HG02798 (cell line): Measurements from ENCODE around the gene PLEKHH2.
"Not testable (repeated sequence)": the region's sequence is repeated elsewhere in the genome, so short reads cannot be mapped to it uniquely, and the experiment has no call there.

ENCODE experiments used
- ATAC-seq: cut with Tn5 transposase; IDR thresholded peaks from one replicate; pipeline ENCODE4 v1.9.1; 2021; ENCODE audit warnings: mild to moderate bottlenecking; ENCODE audit not compliant: unreplicated experiment, poor library complexity

PLEKHH2 gene

DNA sequence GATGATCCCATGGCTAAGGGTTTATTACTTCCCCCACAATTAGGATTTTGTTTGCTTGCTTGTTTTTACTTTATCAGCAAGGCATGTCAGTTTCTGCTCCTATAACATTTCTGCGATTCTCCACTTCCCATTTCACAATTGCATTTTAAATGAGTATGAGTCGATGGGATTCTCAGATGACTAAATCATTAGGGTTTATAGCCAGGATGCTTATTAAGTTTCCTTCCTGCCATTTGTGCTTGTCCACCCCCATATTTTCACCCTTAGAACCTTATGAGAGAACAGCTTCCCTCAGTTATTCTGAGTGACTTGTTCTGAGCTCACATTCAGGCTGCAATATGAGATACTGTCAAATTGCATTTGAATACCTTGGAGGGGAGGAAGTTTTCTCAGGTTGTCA lies 77.1 kb downstream of the PLEKHH2 start:
- no peak for ATAC-seq

GRCh38 chr2:43715300-43716098 lies 78.4 kb downstream of the PLEKHH2 start:
- ATAC-seq = no peak

GRCh38 chr2:43717322-43717721 lies 80.3 kb downstream of the PLEKHH2 start:
- ATAC-seq = no peak

DNA sequence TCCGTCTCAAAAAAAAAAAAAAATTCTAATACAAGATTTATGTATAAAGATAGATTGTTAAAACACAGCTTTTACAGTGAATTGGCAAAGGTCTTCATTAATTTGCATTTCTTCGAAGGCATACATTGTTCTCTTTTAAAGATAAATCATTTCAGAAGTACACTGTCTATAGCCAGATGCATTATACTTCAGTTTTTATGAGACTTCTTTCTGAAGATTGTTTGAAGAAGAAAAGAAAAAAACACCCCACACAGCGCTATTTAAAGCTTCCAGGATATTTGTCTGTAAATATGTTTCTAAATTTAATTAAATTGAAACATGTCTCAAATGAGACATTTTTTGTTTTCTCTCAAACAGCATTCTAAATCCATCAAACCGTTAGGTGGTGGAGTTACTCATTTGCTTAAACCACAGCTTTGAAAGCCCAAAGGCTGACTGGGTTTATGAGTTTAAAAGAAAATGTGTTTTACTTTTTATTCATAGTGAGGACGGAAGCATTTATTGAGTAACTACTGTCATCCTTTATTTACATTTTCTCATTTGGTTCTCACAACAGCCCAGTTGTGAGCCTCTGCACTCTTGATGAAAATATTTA lies 81.6 kb downstream of the PLEKHH2 start:
- ATAC-seq = peak; percentile 65

DNA sequence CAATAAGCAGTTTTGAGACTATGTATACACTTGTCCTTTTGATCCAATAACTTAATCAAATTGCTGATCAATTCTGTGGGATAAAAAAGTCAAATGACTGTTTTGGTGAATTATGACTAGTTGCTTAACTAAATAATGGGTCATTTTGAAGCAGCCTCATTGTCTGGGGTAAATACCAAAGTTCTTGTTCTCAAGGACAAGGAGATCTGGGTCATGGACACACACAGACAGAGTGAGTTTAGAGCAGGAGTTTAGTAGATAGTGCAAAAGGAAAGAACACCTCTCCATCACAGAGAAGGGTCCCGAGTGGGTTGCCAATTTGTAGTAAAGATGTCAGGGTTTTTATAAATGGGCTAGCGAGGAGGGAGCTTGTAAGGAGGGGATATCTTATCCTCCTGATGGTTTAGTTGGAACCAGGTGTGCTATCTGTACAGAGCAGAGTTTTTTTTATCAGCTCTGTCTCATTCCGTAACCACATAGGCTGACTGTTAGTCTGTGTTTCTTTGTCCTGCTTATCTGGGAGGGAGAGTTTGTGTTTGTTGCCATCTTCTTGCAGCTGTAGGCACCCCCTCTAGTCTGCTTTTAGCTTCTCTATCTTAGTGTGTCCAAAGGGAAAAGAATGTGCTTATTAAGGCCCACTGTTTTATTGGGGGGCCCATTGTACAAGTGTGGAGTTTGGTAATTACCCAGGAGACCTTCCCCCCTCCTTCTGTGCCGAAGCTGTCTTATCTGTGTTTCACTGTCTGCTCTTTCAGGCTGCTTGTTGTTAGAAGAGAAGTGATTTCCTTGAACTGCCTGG lies 87.9 kb downstream of the PLEKHH2 start:
- ATAC-seq = no peak

GRCh38 chr2:43725711-43726246 lies 88.7 kb downstream of the PLEKHH2 start:
- ATAC-seq = no peak

- not testable (repeated sequence) for ATAC-seq
Measured at GRCh38 chr2:43726961-43727633, 90.0 kb downstream of the PLEKHH2 start.

GRCh38 chr2:43727634-43728014 lies 90.6 kb downstream of the PLEKHH2 start:
- ATAC-seq = no peak

DNA sequence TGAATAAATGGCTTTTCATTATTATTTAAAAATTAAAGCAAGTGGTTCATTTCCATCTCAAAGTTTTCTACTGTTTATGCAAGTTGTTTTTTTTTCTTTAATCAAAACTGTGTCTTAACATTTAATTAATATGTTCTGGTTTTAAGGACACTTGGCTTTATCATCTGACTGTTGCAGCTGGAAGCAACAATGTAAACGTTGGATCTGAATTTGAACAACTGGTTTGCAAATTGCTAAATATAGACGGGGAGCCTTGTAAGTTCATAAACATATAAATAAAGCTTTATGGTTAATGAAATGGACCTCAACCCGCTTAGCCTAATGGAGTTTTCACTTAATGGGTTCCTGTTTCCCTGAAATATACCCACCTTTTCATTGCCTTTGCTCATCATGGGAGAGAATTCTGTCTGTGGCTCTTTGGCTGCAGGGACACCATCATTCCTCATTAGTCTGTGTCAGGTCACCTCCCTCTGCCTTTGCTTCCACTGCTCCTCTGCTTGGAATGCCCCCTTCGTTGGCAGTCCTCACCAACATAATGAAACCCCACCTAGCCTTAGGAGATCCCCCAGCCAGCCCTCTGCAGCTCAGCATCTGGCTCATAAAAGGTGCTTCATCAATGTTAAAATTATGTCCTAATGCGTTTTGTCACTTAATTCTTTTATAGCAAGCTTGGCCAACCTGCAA lies 92.6 kb downstream of the PLEKHH2 start:
- no peak for ATAC-seq

GRCh38 chr2:43731211-43731610 lies 94.2 kb downstream of the PLEKHH2 start:
- no peak for ATAC-seq

DNA sequence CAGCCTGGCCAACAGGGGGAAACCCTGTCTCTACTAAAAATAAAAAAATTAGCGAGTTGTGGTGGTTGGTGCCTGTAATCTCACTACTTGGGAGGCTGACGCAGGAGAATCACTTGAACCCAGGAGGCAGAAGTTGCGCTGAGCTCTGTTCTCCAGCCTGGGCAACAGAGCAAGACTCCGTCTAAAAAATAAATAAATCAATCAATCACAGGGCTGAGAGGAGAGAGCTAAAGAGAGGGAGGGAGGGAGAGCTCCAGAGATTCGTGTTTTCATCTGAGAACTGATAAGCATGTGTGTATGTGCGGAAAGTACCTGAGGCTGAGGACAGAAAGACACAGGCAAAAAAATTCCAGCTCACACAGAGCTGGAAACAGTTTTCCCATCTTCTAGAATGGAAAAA lies 99.6 kb downstream of the PLEKHH2 start:
- no peak for ATAC-seq

GRCh38 chr2:43737097-43737854 lies 100.2 kb downstream of the PLEKHH2 start:
- no peak for ATAC-seq

DNA sequence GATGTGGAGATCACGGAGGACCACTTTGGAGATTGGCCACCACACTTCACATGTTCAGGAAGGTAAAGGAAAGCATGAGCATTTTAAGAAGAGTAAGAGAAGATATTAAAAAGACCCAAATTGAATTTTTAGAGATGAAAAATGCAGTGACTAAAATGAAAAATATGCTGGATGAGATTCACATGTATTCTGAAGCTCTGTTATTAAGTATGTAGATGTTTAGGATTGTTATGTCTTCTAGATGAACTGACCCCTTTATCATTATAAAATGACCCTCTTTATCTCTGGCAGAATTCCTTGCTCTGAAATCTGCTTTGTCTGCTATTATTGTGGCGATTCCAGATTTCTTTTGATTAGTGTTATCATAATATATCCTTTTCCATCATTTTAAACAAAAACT lies 100.8 kb downstream of the PLEKHH2 start:
- no peak for ATAC-seq

DNA sequence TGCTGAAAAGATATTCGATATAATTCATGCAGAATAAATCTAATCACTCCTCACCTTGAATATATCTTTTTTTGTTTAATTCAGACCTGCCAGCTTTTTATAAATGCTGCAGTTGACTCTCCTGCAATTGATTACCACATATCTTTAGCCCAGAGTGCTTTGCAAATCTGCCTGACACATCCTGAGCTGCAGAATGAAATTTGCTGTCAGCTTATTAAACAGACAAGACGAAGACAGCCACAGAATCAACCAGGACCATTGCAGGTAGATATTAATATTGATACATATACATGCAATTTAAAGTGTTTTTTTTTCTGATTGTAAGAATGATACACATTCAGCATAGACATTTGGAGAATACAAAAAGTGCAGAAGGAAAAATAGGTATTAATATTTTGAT lies 101.2 kb downstream of the PLEKHH2 start:
- ATAC-seq = no peak

- ATAC-seq = no peak
Measured at GRCh38 chr2:43743706-43744105, 106.6 kb downstream of the PLEKHH2 start.

DNA sequence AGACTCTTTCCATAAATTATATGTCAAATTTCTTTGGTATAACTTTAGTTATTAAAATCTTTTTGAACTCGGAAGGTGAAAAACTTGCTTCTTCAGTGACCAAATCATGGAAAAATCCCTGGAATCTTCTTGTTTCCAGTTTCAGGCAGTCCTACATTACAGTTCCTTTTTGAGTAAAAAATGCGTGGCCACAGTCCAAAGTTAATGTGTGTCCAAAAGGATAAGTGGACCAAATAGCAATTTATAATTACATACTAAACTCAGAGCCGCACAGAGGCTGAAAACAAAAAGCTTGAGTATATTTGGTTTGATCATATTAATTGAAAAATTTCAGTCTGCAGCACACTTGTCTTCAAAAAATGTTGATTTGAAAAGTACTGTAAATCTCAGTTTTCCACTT lies 108.4 kb downstream of the PLEKHH2 start:
- ATAC-seq = no peak

DNA sequence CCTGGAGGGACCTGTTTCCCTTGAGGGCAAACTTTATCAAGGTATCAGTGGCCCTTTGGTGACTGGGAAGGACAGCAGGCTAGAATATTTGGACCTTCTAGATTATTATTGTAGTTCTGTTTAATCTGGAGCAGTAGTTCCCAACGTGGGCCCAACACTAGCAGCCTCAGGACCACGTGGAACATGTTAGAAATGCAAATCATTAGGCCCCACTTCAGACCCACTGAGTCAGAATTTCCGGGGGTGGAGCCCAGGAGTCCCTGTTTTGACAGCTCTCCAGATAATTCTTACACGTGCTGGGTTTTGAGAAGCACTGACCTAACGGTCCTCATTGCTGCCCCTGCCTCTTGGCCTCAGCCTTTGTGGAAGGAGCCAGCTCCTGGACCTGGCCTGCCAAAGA lies 111.3 kb downstream of the PLEKHH2 start:
- no peak for ATAC-seq

DNA sequence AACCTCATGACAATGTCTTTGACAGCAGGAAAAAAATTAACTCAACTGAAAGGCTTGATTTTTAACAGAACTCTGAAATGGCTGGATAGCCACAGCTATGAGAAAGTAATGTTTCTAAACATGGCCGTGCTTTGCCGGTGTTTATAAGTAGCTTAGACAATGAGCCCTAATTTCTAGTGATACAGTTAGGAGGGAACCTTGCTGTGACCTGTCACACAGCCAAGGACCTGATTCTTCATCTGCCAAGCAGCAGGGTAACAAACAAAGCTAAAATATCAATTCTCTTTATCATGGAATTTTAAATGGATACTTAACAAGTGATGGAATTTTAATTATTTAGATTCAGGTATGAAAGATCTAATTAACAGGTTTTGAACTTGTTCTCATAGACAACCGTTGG lies 112.5 kb downstream of the PLEKHH2 start:
- ATAC-seq = no peak

DNA sequence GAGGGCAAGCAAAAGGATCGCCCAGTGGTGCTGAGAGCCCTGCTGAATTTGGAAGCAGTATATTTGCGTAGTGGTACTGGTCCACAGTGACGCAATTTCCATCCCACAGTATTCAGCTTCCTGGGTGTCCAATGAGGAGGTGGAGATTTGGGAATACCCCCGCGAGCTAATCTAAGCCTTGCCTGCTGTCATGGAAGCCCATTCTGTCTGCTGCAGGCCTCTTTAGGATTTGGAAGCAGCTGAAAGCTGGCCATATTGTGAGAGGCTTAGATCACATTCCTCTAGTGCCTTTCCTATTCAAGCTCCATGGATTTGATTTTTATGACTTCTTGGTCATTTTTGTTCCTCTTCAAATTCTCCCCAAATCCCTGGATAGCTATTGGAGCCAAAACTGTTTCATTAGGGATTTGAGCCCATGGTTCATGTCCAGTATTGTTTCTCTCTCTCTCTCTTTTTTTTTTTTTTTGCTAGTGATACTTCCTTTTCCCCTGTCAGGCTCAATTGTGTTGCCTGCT lies 114.5 kb downstream of the PLEKHH2 start:
- ATAC-seq = no peak
